ENCODE results near the gene MAP3K14. TPM values are rescaled to one million over a fixed set of nuclear protein-coding genes. Genes with fewer than 3 reads are reported as not detected.

The MAP3K14 gene
- total and polyA plus RNA-seq, 10 of the 15 experiments (the other 5 are each of a cell fraction or from before 2014, with no cell fraction given): 2.1 to 33.3 (median 19.7) TPM

- TF ChIP-seq ASH2L (IDR thresholded peaks at IDR 0.05; ENCODE audit: borderline replicate concordance, low read depth) (no peak), PML (IDR thresholded peaks at IDR 0.05; ENCODE audit: low read length) (peak; percentile 88), NBN (IDR thresholded peaks at IDR 0.05) (peak; percentile 61; the same call in 1 of the 2 replicates), SREBF1 (IDR thresholded peaks at IDR 0.05; ENCODE audit: low read length) (no peak), SRF (IDR thresholded peaks at IDR 0.05; ENCODE audit: low read depth in 2 of 2, low read length in 2 of 2) (0 out of 4 replicates have a peak, but pooled peaks of 1 of the 2 experiments have one; percentile 20), ZNF274 (IDR thresholded peaks at IDR 0.05; ENCODE audit: insufficient read depth, insufficient read length) (no peak), NFIC (IDR thresholded peaks at IDR 0.05; ENCODE audit: low read depth, low read length) (peak; percentile 94), E2F8 (IDR thresholded peaks at IDR 0.05; ENCODE audit: low read depth, partially characterized antibody) (no peak), NKRF (conservative IDR thresholded peaks at IDR 0.05) (no peak), STAT3 (IDR thresholded peaks at IDR 0.05; ENCODE audit: low read depth, low read length) (no peak), PKNOX1 (IDR thresholded peaks at IDR 0.05) (peak; percentile 87), BCL11A (IDR thresholded peaks at IDR 0.05; ENCODE audit: low read depth, low read length) (peak; percentile 91), MYC (IDR thresholded peaks at IDR 0.05; ENCODE audit: insufficient read depth, insufficient read length, insufficient replicate concordance, low read length, severe bottlenecking) (no peak), DPF2 (IDR thresholded peaks at IDR 0.05) (peak; percentile 93), RELB (IDR thresholded peaks at IDR 0.05; ENCODE audit: low read depth) (peak; percentile 80), BCL3 (IDR thresholded peaks at IDR 0.05; ENCODE audit: borderline replicate concordance, insufficient read depth, low read depth, low read length, poor library complexity, severe bottlenecking) (peak; percentile 56), CREM (IDR thresholded peaks at IDR 0.05; ENCODE audit: low read depth) (peak; percentile 82), ZNF24 (IDR thresholded peaks at IDR 0.05) (no peak), EP300 (IDR thresholded peaks at IDR 0.05; ENCODE audit: borderline replicate concordance in 1 of 2, control insufficient read depth in 1 of 2, low read depth in 2 of 2, low read length in 2 of 2) (peak; percentile 75 to 78; a peak in 3 of 4 replicates)
Measured at GRCh38 chr17:45307290-45308015, 9.4 kb downstream of the MAP3K14 start (continued).

All from GM12878 (cell line).